Mucosa of descending colon (tissue), 3 donors: ENCODE results near the gene ATP8A2. TPM values are rescaled to one million over a fixed set of nuclear protein-coding genes. Genes with fewer than 3 reads are reported as not detected.

Source experiments
- ATAC-seq: fragments of 200-7000 bp; cut with Tn5 transposase; one replicate; pipeline ENCODE4 v1.9.1; 2020; ENCODE audit warnings: mild to moderate bottlenecking, moderate library complexity
- DNase-seq, 3 donors: peaks; one replicate each; pipeline ENCODE4 v3.0.0-alpha.2; 2020
- H3K36me3 ChIP-seq: fragments of 200-600 bp; one replicate; pipeline ENCODE4 v1.8.0; 2021; ENCODE audit warnings: low read depth, mild to moderate bottlenecking
- H3K4me1 ChIP-seq: fragments of 200-600 bp; one replicate; pipeline ENCODE4 v1.8.0; 2021; ENCODE audit warnings: low read depth, mild to moderate bottlenecking
- H3K4me3 ChIP-seq: fragments of 200-600 bp; one replicate; pipeline ENCODE4 v1.8.0; 2021; ENCODE audit warnings: mild to moderate bottlenecking
- H3K9me3 ChIP-seq: fragments of 200-600 bp; one replicate; pipeline ENCODE4 v1.8.0; 2021; ENCODE audit warnings: mild to moderate bottlenecking
- CTCF ChIP-seq: fragments of 200-600 bp; IDR thresholded peaks from one replicate; pipeline ENCODE4 v1.8.0; 2022; ENCODE audit warnings: antibody characterized with exemption, mild to moderate bottlenecking
- intact Hi-C, 2 donors: fragments of 100-400 bp; cut with DNase I in 1 of 2; cut with micrococcal nuclease in 1 of 2; formaldehyde crosslinking; loops; one replicate each; pipeline versions ENCODE4 v1.11.0 to v1.11.1; 2022; cut with DNase I, micrococcal nuclease
- total RNA-seq, 3 donors: library from RNA; stranded (reverse); fragmentation: NEBNext Ultra II Directional in 2 of 3; extraction: Animal tissue kit (Norgen Biotek cat#: 25700) in 2 of 3; gene quantifications; one replicate each; pipeline versions ENCODE4 v1.2.1 to v1.2.4, GENCODE V29; 2021 to 2023
- donor health status: DM: no; HTN: no; CAD: no; lungs with moderate emphysema.
- donor health status: DM: no; HTN: no; CAD: no.
- donor health status: DM: no; HTN: yes; CAD: no.

The ATP8A2 gene
- total RNA-seq, 3 donors from 2014 or later: 0.22 to 3.6 (median 0.41) TPM

DNA sequence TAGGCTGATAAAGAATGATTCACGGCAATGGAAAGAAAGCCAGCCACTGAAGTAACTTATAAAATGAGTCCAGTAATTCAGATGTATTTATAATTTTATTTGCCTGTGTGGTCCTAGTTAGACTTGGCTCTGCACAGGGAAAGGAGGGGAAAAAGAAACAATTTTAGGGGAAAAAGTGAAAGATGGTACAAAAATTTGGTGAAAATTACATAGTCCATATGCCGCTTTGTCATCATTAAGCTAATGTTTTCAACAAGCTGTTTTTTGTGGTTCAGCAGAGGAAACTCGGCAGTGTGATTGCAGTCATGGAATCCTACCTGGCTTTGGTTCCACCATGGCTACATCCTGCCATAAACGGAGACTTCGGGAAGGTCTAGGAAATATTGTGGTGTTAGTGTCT lies 301.9 kb downstream of the ATP8A2 start:
- Histone ChIP-seq H3K4me3 (no peak overlapping the region), H3K36me3 (no peaks in the 10 kb centered on the region), H3K9me3 (peaks cover 5% of the 10 kb centered on the region), H3K4me1 (no peaks in the 10 kb centered on the region)
- no peak for ATAC-seq
- no peak for TF ChIP-seq CTCF
- intact Hi-C loops: no loop called here
- no peak for DNase-seq

DNA sequence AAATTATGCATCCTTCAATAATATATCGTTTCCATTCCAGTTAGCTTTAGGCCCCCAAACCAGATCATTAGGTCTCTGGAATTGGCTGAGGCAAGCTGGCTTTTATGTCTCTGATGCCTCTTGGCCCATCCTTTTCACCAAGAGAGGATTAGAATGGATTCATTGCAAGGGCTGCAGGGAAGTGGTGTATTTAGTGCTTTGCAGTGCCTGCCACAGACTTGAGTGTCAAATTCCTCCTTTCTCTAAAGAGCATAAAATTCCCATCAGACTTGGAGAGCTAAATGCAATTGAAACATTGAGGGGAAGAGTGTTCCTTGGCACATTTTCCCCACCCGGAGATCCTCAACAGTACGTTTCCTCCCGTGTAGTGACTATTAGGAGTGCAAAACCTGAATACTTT lies 302.6 kb downstream of the ATP8A2 start:
- TF ChIP-seq CTCF: no peak
- Histone ChIP-seq H3K4me1 (no peaks in the 10 kb centered on the region), H3K4me3 (no peak overlapping the region), H3K36me3 (no peaks in the 10 kb centered on the region), H3K9me3 (peaks cover 2% of the 10 kb centered on the region)
- intact Hi-C loops: no loop called here
- DNase-seq: no peak
- no peak for ATAC-seq

DNA sequence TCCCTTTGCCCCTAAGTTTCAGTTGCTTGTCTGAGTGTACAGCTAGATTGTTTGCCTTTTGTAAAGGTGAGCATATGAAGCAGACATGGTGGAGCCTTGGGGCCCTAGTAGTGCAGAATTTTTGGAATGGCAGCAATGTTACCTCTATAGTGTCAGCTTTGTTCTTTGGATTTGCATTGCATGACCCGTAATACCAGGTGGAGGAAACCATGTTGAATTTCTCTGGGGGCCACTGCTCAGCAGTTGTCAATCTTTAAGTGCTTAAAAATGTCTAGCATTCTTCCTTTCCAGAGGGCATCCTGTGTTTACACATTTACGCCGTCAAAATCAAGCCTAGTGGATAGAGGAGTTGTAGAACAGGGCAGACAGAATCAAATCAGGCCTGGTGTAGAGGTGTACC lies 303.3 kb downstream of the ATP8A2 start:
- no peak for ATAC-seq
- intact Hi-C loops: no loop called here

DNA sequence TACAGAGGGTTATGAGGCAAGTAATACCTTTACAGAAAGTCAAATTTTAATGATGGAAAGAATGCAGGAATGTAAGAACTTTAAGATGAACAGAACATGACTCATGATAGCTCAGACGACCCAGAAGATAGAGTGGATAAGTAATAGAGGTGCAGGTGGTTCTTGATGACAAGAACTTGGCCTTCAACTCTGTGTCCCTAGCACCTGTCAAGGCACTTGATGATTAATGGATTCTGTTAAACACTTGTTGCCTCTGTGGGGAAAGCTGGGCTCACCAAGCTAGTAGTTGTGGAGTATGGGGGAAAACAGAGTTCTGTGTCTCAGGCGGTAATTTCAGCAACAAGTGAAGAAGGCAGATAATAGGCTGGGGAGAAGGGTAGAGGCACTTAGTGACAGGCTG lies 306.2 kb downstream of the ATP8A2 start:
- DNase-seq: no peak
- no peaks in the 10 kb centered on the region for H3K36me3 ChIP-seq
- no peaks in the 10 kb centered on the region for H3K4me1 ChIP-seq
- H3K4me3 ChIP-seq: no peak overlapping the region
- no peaks in the 10 kb centered on the region for H3K9me3 ChIP-seq
- no peak for ATAC-seq
- TF ChIP-seq CTCF: no peak
- intact Hi-C loops: no loop called here

More for the DNA sequence above, 303.3 kb downstream of the ATP8A2 start:
- no peaks in the 10 kb centered on the region for H3K36me3 ChIP-seq
- no peak for TF ChIP-seq CTCF
- no peaks in the 10 kb centered on the region for H3K4me1 ChIP-seq
- no peaks in the 10 kb centered on the region for H3K9me3 ChIP-seq
- DNase-seq: no peak
- no peak overlapping the region for H3K4me3 ChIP-seq

DNA sequence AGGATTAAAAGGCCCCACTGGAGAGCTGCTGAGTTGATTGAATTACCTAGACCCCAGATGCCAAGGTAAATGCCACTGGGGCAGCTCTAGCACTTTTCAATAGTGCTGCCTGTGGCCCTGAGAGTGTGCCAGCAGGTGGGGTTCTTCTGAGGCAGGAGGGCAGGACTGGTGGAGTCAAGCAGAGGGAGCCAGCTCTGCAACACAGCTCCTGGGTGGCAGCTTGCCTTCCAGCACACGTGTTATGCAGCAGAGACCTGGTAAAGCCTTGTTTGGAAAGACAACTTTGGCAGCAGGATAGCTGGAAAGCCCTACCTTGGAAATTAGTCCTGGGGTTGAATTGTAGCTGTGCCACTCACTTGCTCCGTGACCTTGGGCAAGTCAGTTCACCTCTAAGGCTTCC lies 306.6 kb downstream of the ATP8A2 start:
- Histone ChIP-seq H3K36me3 (no peaks in the 10 kb centered on the region), H3K4me3 (no peak overlapping the region), H3K9me3 (no peaks in the 10 kb centered on the region), H3K4me1 (no peaks in the 10 kb centered on the region)
- peak in 1 of 3 donors; percentile 10 for DNase-seq
- intact Hi-C loops: no loop called here
- ATAC-seq: peak; percentile 59
- no peak for TF ChIP-seq CTCF

DNA sequence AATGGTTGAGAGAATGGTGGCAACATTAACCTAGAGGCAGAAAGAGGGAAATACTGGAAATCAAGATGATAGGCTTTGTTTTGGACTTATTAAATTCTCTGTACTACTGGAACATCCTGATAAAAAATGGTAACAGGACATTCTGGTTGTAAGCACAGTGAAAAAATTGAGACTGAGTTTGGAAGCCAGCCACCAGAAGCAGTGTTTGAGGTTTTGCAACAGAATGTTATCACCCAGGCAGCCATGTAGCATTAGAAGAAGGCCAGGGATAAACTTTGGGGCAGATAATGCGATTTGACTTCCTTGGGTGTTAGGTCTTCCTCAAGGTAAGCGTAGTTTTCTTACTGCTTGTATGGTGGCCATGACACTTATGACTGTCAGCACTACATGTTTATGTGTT lies 307.4 kb downstream of the ATP8A2 start:
- DNase-seq (no peak), ATAC-seq (no peak)
- Histone ChIP-seq H3K9me3 (no peaks in the 10 kb centered on the region), H3K36me3 (no peaks in the 10 kb centered on the region), H3K4me1 (no peaks in the 10 kb centered on the region), H3K4me3 (no peak overlapping the region)
- TF ChIP-seq CTCF: no peak
- intact Hi-C loops: no loop called here
